HTR-8/SVneo (cell line): ENCODE measurements around the gene DEFB115.
"Not testable (repeated sequence)": the region's sequence is repeated elsewhere in the genome, so short reads cannot be mapped to it uniquely, and the experiment has no call there.

Source experiments
- DNase-seq: peaks from one replicate; pipeline ENCODE4 v3.0.0; 2011; ENCODE audit warnings: low spot score, mixed read lengths; ENCODE audit not compliant: insufficient read length
- FAIRE-seq: peaks from 2 replicates; lab custom pipeline; 2011; peaks lifted over from hg19 to GRCh38; lab: Jason Lieb, UNC

Gene DEFB115, protein sequence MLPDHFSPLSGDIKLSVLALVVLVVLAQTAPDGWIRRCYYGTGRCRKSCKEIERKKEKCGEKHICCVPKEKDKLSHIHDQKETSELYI

DNA sequence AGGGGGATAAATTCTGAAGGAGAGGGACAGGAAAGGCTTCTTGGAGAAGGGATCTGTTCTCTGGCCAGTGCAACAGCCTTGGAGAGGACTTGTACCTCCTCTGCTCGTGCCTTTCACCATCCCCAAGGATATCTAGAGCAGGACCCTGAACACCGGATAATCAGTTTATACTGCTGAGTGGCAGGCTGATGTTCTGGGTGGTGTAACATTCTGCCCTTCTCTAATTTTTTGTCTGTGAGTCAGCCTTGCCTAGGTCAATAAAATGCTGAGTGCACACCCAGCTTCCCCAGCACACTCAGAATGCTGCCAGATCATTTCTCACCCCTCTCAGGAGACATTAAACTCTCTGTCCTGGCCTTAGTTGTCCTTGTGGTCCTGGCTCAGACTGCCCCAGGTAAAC, at the start of gene DEFB115:
DEFB115 (plus strand) TSS at position 301 of the 400 bp plus-strand sequence; CDS start at position 301, 0 bp downstream.
- FAIRE-seq (no peak), DNase-seq (no peak)

DNA sequence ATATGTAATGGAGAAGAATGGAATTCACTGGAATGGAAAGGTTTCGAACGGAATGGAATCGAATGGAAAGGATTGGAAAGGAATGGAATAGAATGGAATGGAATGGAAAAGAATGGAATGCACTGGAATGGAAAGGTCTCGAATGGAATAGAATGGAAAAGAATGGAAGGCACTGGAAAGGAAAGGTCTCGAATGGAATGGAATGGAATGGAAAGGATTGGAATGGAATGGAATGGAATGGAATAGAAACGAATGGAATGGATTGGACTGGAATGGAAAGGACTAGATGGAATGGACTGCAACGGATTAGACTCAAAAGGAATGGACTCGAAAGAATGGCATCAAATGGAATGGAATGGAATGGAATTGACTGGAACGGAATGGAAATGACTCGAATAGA, 20.5 kb upstream of the DEFB115 start:
- no peak for DNase-seq
- FAIRE-seq = no peak

- DNase-seq = no peak
- no peak for FAIRE-seq
Measured at GRCh38 chr20:31237763-31238162, 19.7 kb upstream of the DEFB115 start.

- DNase-seq = no peak
- no peak for FAIRE-seq
Measured at GRCh38 chr20:31239139-31239538, 18.3 kb upstream of the DEFB115 start.

GRCh38 chr20:31256959-31257358, 505 bp upstream of the DEFB115 start:
- FAIRE-seq (no peak), DNase-seq (no peak)

DNA sequence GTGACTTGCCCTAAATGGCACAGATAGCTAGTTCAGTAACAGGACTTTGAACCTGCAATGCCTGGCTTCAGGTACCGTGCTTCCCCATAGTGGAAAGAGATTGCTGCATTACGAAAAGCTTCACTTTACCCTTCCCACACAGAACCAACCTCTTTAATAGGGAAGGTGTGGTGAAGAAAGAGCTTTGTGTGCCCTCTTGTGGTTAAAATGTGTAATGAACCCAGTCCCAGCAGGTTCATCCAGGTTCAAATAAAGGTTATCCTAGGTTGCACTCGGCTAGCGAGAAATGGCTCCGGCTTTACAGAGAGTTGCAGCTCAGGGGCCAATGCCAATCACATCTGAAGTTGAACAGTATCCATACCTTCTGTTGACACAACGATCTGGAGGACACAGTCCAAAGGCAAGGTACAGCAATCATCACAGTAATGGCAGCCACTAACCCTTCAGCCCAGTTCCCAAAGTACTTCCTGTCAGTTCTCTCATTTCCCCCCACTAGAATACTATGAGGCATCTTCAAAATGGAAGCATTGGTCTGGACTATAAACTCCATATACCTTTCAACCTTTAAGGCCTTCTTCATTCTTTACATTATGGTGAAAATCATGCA, 3.0 kb downstream of the DEFB115 start:
- no peak for FAIRE-seq

DNA sequence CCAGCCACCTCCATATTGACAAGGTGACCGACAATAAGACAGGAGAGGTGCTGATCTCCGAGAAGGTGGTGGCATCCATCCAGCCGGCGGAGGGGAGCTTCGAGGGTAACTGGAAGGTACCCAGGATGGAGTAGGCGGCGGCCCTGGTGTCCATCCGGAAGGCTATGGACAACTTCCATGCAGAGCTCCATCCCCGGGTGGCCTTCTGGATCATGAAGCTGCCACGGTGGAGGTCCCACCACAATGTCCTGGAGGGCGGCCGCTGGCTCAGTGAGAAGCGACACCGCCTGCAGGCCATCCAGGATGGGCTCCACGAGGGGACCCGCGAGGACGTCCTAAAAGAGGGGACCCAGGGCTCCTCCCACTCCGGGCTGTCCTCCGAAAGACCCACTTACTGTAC, 17.0 kb downstream of the DEFB115 start:
- no peak for FAIRE-seq

More for the DNA sequence above, 3.0 kb downstream of the DEFB115 start:
- no peak for DNase-seq

GRCh38 chr20:31278178-31278577, 20.7 kb downstream of the DEFB115 start:
- DNase-seq = no peak
- no peak for FAIRE-seq

More for the DNA sequence above, 17.0 kb downstream of the DEFB115 start:
- no peak for DNase-seq

- FAIRE-seq, DNase-seq: not testable (repeated sequence)
Measured at GRCh38 chr20:31284964-31285363, 27.5 kb downstream of the DEFB115 start.

GRCh38 chr20:31308535-31309162, 51.2 kb downstream of the DEFB115 start, which contains the start of gene DEFB116:
Gene DEFB116, minus strand, starts transcription at chr20:31308585. Its CDS starts 0 bp downstream, at chr20:31308585.
- FAIRE-seq = no peak
- no peak for DNase-seq
